Measurements from ENCODE around the gene ORC3.

ORC3 gene

GRCh38 chr6:87628881-87629280, 38.9 kb downstream of the ORC3 start:
- peaks cover 17% of the 10 kb centered on the region for H3K36me3 Mint-ChIP-seq (ENCODE audit: low read depth)
- no peaks in the 10 kb centered on the region for H3K4me1 Mint-ChIP-seq
- no peaks in the 10 kb centered on the region for H3K9me3 Mint-ChIP-seq
- no peak for DNase-seq
- no peak for ATAC-seq
- no peaks in the 10 kb centered on the region for H3K27me3 Mint-ChIP-seq
- no peak overlapping the region for H3K4me3 Mint-ChIP-seq
- no peak overlapping the region for H3K27ac Mint-ChIP-seq

GRCh38 chr6:87630746-87631145, 40.8 kb downstream of the ORC3 start:
- H3K36me3 Mint-ChIP-seq (ENCODE audit: low read depth): peaks cover 8% of the 10 kb centered on the region
- H3K9me3 Mint-ChIP-seq: no peaks in the 10 kb centered on the region
- no peak overlapping the region for H3K4me3 Mint-ChIP-seq
- no peak for ATAC-seq
- H3K4me1 Mint-ChIP-seq: no peaks in the 10 kb centered on the region
- H3K27ac Mint-ChIP-seq: no peak overlapping the region
- H3K27me3 Mint-ChIP-seq: no peaks in the 10 kb centered on the region
- no peak for DNase-seq

GRCh38 chr6:87633851-87634250, 43.9 kb downstream of the ORC3 start:
- ATAC-seq (no peak), DNase-seq (no peak)
- Mint-ChIP-seq H3K27me3 (no peaks in the 10 kb centered on the region), H3K9me3 (no peaks in the 10 kb centered on the region), H3K4me3 (no peak overlapping the region), H3K4me1 (no peaks in the 10 kb centered on the region), H3K27ac (no peak overlapping the region), H3K36me3 (ENCODE audit: low read depth) (peaks cover 21% of the 10 kb centered on the region)

GRCh38 chr6:87636315-87636714, 46.4 kb downstream of the ORC3 start:
- H3K4me3 Mint-ChIP-seq: no peak overlapping the region

GRCh38 chr6:87637106-87637505, 47.2 kb downstream of the ORC3 start:
- no peaks in the 10 kb centered on the region for H3K4me1 Mint-ChIP-seq
- peaks cover 25% of the 10 kb centered on the region for H3K36me3 Mint-ChIP-seq (ENCODE audit: low read depth)
- H3K4me3 Mint-ChIP-seq: no peak overlapping the region
- DNase-seq: no peak
- no peaks in the 10 kb centered on the region for H3K9me3 Mint-ChIP-seq
- H3K27ac Mint-ChIP-seq: no peak overlapping the region
- no peaks in the 10 kb centered on the region for H3K27me3 Mint-ChIP-seq
- no peak for ATAC-seq

More at GRCh38 chr6:87636315-87636714, 46.4 kb downstream of the ORC3 start:
- ATAC-seq (no peak), DNase-seq (no peak)
- no peaks in the 10 kb centered on the region for H3K27me3 Mint-ChIP-seq
- no peaks in the 10 kb centered on the region for H3K9me3 Mint-ChIP-seq
- no peaks in the 10 kb centered on the region for H3K4me1 Mint-ChIP-seq
- no peak overlapping the region for H3K27ac Mint-ChIP-seq
- peaks cover 25% of the 10 kb centered on the region for H3K36me3 Mint-ChIP-seq (ENCODE audit: low read depth)

GRCh38 chr6:87639373-87639772, 49.4 kb downstream of the ORC3 start:
- no peak overlapping the region for H3K27ac Mint-ChIP-seq
- H3K27me3 Mint-ChIP-seq: no peaks in the 10 kb centered on the region
- H3K4me1 Mint-ChIP-seq: no peaks in the 10 kb centered on the region
- no peak overlapping the region for H3K4me3 Mint-ChIP-seq
- H3K36me3 Mint-ChIP-seq (ENCODE audit: low read depth): peaks cover 25% of the 10 kb centered on the region
- H3K9me3 Mint-ChIP-seq: no peaks in the 10 kb centered on the region
- ATAC-seq: no peak
- no peak for DNase-seq

GRCh38 chr6:87641065-87641692, 51.2 kb downstream of the ORC3 start:
- H3K9me3 Mint-ChIP-seq: no peaks in the 10 kb centered on the region
- H3K36me3 Mint-ChIP-seq (ENCODE audit: low read depth): peaks cover 19% of the 10 kb centered on the region
- ATAC-seq (peak; percentile 59), DNase-seq (no peak)
- H3K27me3 Mint-ChIP-seq: no peaks in the 10 kb centered on the region
- H3K27ac Mint-ChIP-seq: no peak overlapping the region
- H3K4me1 Mint-ChIP-seq: peaks cover 11% of the 10 kb centered on the region
- no peak overlapping the region for H3K4me3 Mint-ChIP-seq

- ATAC-seq (no peak), DNase-seq (no peak)
- H3K27me3 Mint-ChIP-seq: no peaks in the 10 kb centered on the region
- H3K36me3 Mint-ChIP-seq (ENCODE audit: low read depth): peaks cover 6% of the 10 kb centered on the region
- H3K4me1 Mint-ChIP-seq: peaks cover 11% of the 10 kb centered on the region
- H3K9me3 Mint-ChIP-seq: no peaks in the 10 kb centered on the region
- peak overlapping the region; percentile 33 for H3K4me3 Mint-ChIP-seq
- no peak overlapping the region for H3K27ac Mint-ChIP-seq
Measured at GRCh38 chr6:87645080-87645479, 55.1 kb downstream of the ORC3 start.

GRCh38 chr6:87653074-87653962, 63.4 kb downstream of the ORC3 start:
- Mint-ChIP-seq H3K27me3 (no peaks in the 10 kb centered on the region), H3K4me3 (no peak overlapping the region)

GRCh38 chr6:87654122-87654521, 64.2 kb downstream of the ORC3 start:
- no peaks in the 10 kb centered on the region for H3K9me3 Mint-ChIP-seq
- DNase-seq (no peak), ATAC-seq (no peak)
- H3K27ac Mint-ChIP-seq: no peak overlapping the region
- no peak overlapping the region for H3K4me3 Mint-ChIP-seq
- peaks cover 29% of the 10 kb centered on the region for H3K36me3 Mint-ChIP-seq (ENCODE audit: low read depth)
- no peaks in the 10 kb centered on the region for H3K27me3 Mint-ChIP-seq
- H3K4me1 Mint-ChIP-seq: peaks cover 16% of the 10 kb centered on the region

More at GRCh38 chr6:87653074-87653962, 63.4 kb downstream of the ORC3 start:
- Mint-ChIP-seq H3K9me3 (no peaks in the 10 kb centered on the region), H3K4me1 (peaks cover 16% of the 10 kb centered on the region), H3K36me3 (ENCODE audit: low read depth) (peaks cover 32% of the 10 kb centered on the region), H3K27ac (no peak overlapping the region)
- DNase-seq (no peak), ATAC-seq (peak; percentile 78)

- no peak overlapping the region for H3K27ac Mint-ChIP-seq
- no peak for ATAC-seq
- H3K4me3 Mint-ChIP-seq: no peak overlapping the region
- no peaks in the 10 kb centered on the region for H3K27me3 Mint-ChIP-seq
- H3K36me3 Mint-ChIP-seq (ENCODE audit: low read depth): peaks cover 34% of the 10 kb centered on the region
- H3K9me3 Mint-ChIP-seq: no peaks in the 10 kb centered on the region
- H3K4me1 Mint-ChIP-seq: peaks cover 17% of the 10 kb centered on the region
- no peak for DNase-seq
Measured at GRCh38 chr6:87654875-87655454, 65.0 kb downstream of the ORC3 start.

GRCh38 chr6:87655824-87656223, 65.9 kb downstream of the ORC3 start:
- Mint-ChIP-seq H3K4me3 (no peak overlapping the region), H3K4me1 (peaks cover 18% of the 10 kb centered on the region), H3K36me3 (ENCODE audit: low read depth) (peaks cover 36% of the 10 kb centered on the region), H3K9me3 (no peaks in the 10 kb centered on the region), H3K27me3 (no peaks in the 10 kb centered on the region), H3K27ac (no peak overlapping the region)
- no peak for DNase-seq
- ATAC-seq: no peak

GRCh38 chr6:87656857-87657256, 66.9 kb downstream of the ORC3 start:
- DNase-seq (no peak), ATAC-seq (no peak)
- H3K27ac Mint-ChIP-seq: no peak overlapping the region
- H3K4me3 Mint-ChIP-seq: no peak overlapping the region
- peaks cover 35% of the 10 kb centered on the region for H3K36me3 Mint-ChIP-seq (ENCODE audit: low read depth)
- H3K27me3 Mint-ChIP-seq: no peaks in the 10 kb centered on the region
- peaks cover 18% of the 10 kb centered on the region for H3K4me1 Mint-ChIP-seq
- no peaks in the 10 kb centered on the region for H3K9me3 Mint-ChIP-seq

GRCh38 chr6:87658516-87658915, 68.6 kb downstream of the ORC3 start:
- H3K27me3 Mint-ChIP-seq: no peaks in the 10 kb centered on the region
- H3K4me1 Mint-ChIP-seq: peaks cover 10% of the 10 kb centered on the region
- H3K27ac Mint-ChIP-seq: no peak overlapping the region
- H3K9me3 Mint-ChIP-seq: no peaks in the 10 kb centered on the region
- peaks cover 35% of the 10 kb centered on the region for H3K36me3 Mint-ChIP-seq (ENCODE audit: low read depth)
- DNase-seq (no peak), ATAC-seq (no peak)
- no peak overlapping the region for H3K4me3 Mint-ChIP-seq

All from activated naive CD8-positive, alpha-beta T cell treated with anti-CD3 and anti-CD28 coated beads, Interleukin-2, amount 50 U/mL, for 24 hours (primary cell).